HepG2 (cell line): ENCODE measurements around the gene HYOU1. TPM values are rescaled to one million over a fixed set of nuclear protein-coding genes. Genes with fewer than 3 reads are reported as not detected.
"Not testable (repeated sequence)": the region's sequence is repeated elsewhere in the genome, so short reads cannot be mapped to it uniquely, and the experiment has no call there.

ENCODE experiments used
- ATAC-seq: fragments of 200-7000 bp; cut with Tn5 transposase; 3 replicates; pipeline ENCODE4 v1.9.1; 2020; ENCODE audit warnings: mild to moderate bottlenecking, moderate library complexity
- BruUV-seq: library from RNA; stranded (reverse); fragments of 400-500 nt; replicated peaks from 2 replicates; lab custom pipeline; 2021; lab: Mats Ljungman, UMichigan
- CTCF ChIA-PET: fragments of 300-600 bp; formaldehyde crosslinking; extraction: SDS; loops from one replicate; lab custom pipeline; 2021; ENCODE audit warnings: low total read pairs, inconsistent platforms, low intra/inter-chr PET ratio; lab: Yijun Ruan, JAX
- POLR2A ChIA-PET: fragments of 350-600 bp; sonication (Branson Sonifier 250); formaldehyde crosslinking; loops from one replicate; lab custom pipeline; 2020; ENCODE audit warnings: antibody characterized with exemption, inconsistent platforms; lab: Yijun Ruan, JAX
- DNase-seq: peaks from one replicate; pipeline ENCODE4 v3.0.0-alpha.2; 2015; ENCODE audit warnings: low spot score
- FAIRE-seq: peaks from 3 replicates; lab custom pipeline; 2011; peaks lifted over from hg19 to GRCh38; lab: Jason Lieb, UNC
- H2AFZ ChIP-seq: one replicate; pipeline ENCODE4 v1.6.1; 2011; ENCODE audit warnings: low read length, inconsistent platforms
- H3K27ac ChIP-seq: fragments of 300-600 bp; 3 replicates; pipeline ENCODE4 v1.8.0; 2011; ENCODE audit warnings: mixed run types, mild to moderate bottlenecking, mixed read lengths, low read length, inconsistent platforms; ENCODE audit not compliant: insufficient read depth; ENCODE audit errors: extremely low read length
- H3K27me3 ChIP-seq, 2 experiments: fragments of 200-600 bp in 1 of 2; 2 replicates in 1 of 2; 3 replicates in 1 of 2; pipeline versions ENCODE4 v1.6.0 to v1.8.0; 2011; ENCODE audit warnings: low read length in 2 of 2, mild to moderate bottlenecking in 2 of 2, moderate library complexity in 2 of 2, inconsistent platforms in 1 of 2; ENCODE audit not compliant: insufficient read depth in 2 of 2, control insufficient read depth in 1 of 2
- H3K36me3 ChIP-seq, 2 experiments: fragments of 200-600 bp in 1 of 2; replicated peaks in 1 of 2; 2 replicates in 1 of 2; 3 replicates in 1 of 2; pipeline versions ENCODE4 v1.5.1 to v1.8.0; 2011; ENCODE audit warnings: low read length in 2 of 2, inconsistent platforms in 1 of 2; ENCODE audit not compliant: insufficient read depth in 2 of 2, control insufficient read depth in 1 of 2
- H3K4me1 ChIP-seq: 2 replicates; pipeline ENCODE4 v1.5.1; 2012; ENCODE audit warnings: low read length, inconsistent platforms; ENCODE audit not compliant: insufficient read depth
- H3K4me2 ChIP-seq: 2 replicates; pipeline ENCODE4 v1.6.0; 2011; ENCODE audit warnings: low read depth, low read length, inconsistent platforms
- H3K4me3 ChIP-seq, 3 experiments: fragments of 200-600 bp in 1 of 3; sonication (generic), shearing (Covaris generic) in 1 of 3; replicated peaks in 1 of 3; 2 replicates each; pipeline ENCODE4 v1.5.1; 2011 to 2016; ENCODE audit warnings: low read length in 3 of 3, inconsistent platforms in 2 of 3, low read depth in 2 of 3, mild to moderate bottlenecking in 2 of 3, control low read depth in 1 of 3, mixed read lengths in 1 of 3; ENCODE audit not compliant: insufficient read depth in 1 of 3
- H3K79me2 ChIP-seq: one replicate; pipeline ENCODE4 v1.6.1; 2011; ENCODE audit warnings: low read length, inconsistent platforms; ENCODE audit not compliant: insufficient read depth
- H3K9ac ChIP-seq: 2 replicates; pipeline ENCODE4 v1.6.0; 2011; ENCODE audit warnings: mild to moderate bottlenecking, low read depth, low read length, inconsistent platforms; ENCODE audit not compliant: insufficient read depth
- H3K9me3 ChIP-seq: 2 replicates; pipeline ENCODE4 v1.5.1; 2012; ENCODE audit warnings: mild to moderate bottlenecking, low read length
- H4K20me1 ChIP-seq: 2 replicates; pipeline ENCODE4 v1.6.0; 2011; ENCODE audit warnings: inconsistent platforms, mild to moderate bottlenecking, low read length, moderate library complexity; ENCODE audit not compliant: insufficient read depth
- BCL3 ChIP-seq: sonication (generic); formaldehyde crosslinking; IDR thresholded peaks from 2 replicates; pipeline ENCODE4 v1.5.1; 2020; ENCODE audit warnings: mild to moderate bottlenecking, missing genetic modification reagents, moderate library complexity
- EEA1 ChIP-seq: sonication (generic); formaldehyde crosslinking; IDR thresholded peaks from 2 replicates; pipeline ENCODE4 v1.5.1; 2020; ENCODE audit warnings: mild to moderate bottlenecking, missing genetic modification reagents, borderline replicate concordance
- PATZ1 ChIP-seq: sonication (generic); formaldehyde crosslinking; IDR thresholded peaks from 2 replicates; pipeline ENCODE4 v1.4.0; 2020; ENCODE audit warnings: missing genetic modification reagents
- ZKSCAN8 ChIP-seq: IDR thresholded peaks from 2 replicates; pipeline ENCODE4 v1.6.1; 2016; ENCODE audit warnings: borderline replicate concordance, missing genetic modification reagents, missing compliant biosample characterization
- ZNF18 ChIP-seq: sonication (generic); formaldehyde crosslinking; IDR thresholded peaks from 2 replicates; pipeline ENCODE4 v1.8.0; 2022; ENCODE audit warnings: mild to moderate bottlenecking, missing genetic modification reagents; ENCODE audit not compliant: insufficient replicate concordance
- ZNF225 ChIP-seq: sonication (generic); formaldehyde crosslinking; IDR thresholded peaks from 2 replicates; pipeline ENCODE4 v1.4.0; 2020; ENCODE audit warnings: mild to moderate bottlenecking, missing genetic modification reagents
- WGBS: methylation state at CpG from one replicate; pipeline ENCODE4 v1.1.6; 2017; ENCODE audit warnings: low lambda C conversion rate; 5-methylcytosine and 5-hydroxymethylcytosine counted together
- in situ Hi-C: cut with HindIII; loops from 2 replicates; pipeline ENCODE4 v1.10.0; 2017; ENCODE audit warnings: low pct_unique_long_range_greater_than_20kb; ENCODE audit not compliant: extremely low pct_ligation_motif_present
- intact Hi-C: fragments of 100-400 bp; cut with micrococcal nuclease; formaldehyde crosslinking; loops from one replicate; pipeline ENCODE4 v1.10.0; 2022; ENCODE audit not compliant: unreplicated experiment
- polyA plus RNA-seq, 8 experiments: library from polyadenylated mRNA; depleted of rRNA in 3 of 8; stranded (reverse) in 7 of 8; unstranded in 1 of 8; fragments of >200 nt; fragmentation: Illumina TruSeq in 4 of 8; extraction: Trizol in 4 of 8; gene quantifications; 2 replicates each; pipeline versions ENCODE4 v1.2.1 to v1.2.3, GENCODE V29; 2011 to 2016; ENCODE audit warnings: low read depth in 4 of 8, missing spikeins in 1 of 8, mixed read lengths in 1 of 8; ENCODE audit not compliant: insufficient read depth in 1 of 8
- total RNA-seq, 5 experiments: library from RNA; depleted of rRNA; stranded (reverse); fragments of >200 nt; fragmentation: Illumina TruSeq; extraction: Trizol; gene quantifications; 2 replicates each; pipeline ENCODE4 v1.2.3, GENCODE V29; 2016; ENCODE audit warnings: low read depth in 1 of 5
- TF ChIP-seq, protein P1 (sequence below): sonication (generic); formaldehyde crosslinking; IDR thresholded peaks from 2 replicates; pipeline ENCODE4 v1.4.0; 2020; ENCODE audit warnings: missing genetic modification reagents

Gene HYOU1
- total and polyA plus RNA-seq, 2 of the 13 experiments (the other 11 are each of a cell fraction or from before 2014, with no cell fraction given) = 127 to 155 TPM

- in situ Hi-C loops, H3K27me3 ChIP-seq, H3K9me3 ChIP-seq, CTCF ChIA-PET, H2AFZ ChIP-seq, H3K27ac ChIP-seq, DNase-seq, H3K4me2 ChIP-seq, FAIRE-seq, BruUV-seq, H3K9ac ChIP-seq, H4K20me1 ChIP-seq, intact Hi-C loops, H3K4me3 ChIP-seq, ATAC-seq, POLR2A ChIA-PET: not testable (repeated sequence)
- Histone ChIP-seq H3K36me3 (peaks cover 8 to 12% of the 10 kb centered on the region in 2 experiments), H3K4me1 (peaks cover 23% of the 10 kb centered on the region), H3K79me2 (peaks cover 22% of the 10 kb centered on the region)
- WGBS = 88% methylated on average over 4 of the region's 35 CpGs
Measured at GRCh38 chr11:119059128-119059527, 2.1 kb upstream of the HYOU1 start.

DNA sequence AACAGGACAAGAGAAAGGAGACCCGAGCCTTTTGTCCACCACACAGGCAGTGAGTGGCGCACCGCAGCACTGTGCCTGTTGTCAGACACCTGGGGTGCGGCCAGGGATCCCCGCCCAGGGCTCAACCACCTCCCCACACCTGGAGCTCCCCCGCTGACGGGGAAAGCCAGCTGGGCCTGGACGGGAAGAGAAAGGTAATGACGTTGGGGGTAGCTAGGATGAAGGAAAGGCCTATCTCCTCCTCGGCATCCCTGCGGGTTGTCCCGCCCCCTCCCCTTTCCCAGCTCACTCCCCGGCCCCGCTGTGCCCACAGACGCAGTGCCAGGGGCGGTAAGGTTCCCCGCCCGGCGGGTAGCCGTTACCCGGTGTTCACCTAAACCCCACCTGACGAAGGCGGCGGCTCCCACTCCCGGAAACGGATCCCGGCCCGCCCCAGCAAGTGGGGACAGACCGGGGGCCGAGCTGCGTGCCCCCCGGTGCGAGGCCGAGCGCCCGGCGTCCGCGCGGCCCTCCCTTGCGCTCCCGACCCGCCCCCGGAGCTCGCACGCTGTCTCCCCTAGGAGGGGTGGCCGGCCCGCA, 495 bp downstream of the HYOU1 start:
- in situ Hi-C loops = no loop called here
- peak overlapping the region; percentile 88 for H3K4me2 ChIP-seq
- H3K27me3 ChIP-seq = no peaks in the 10 kb centered on the region
- H3K36me3 ChIP-seq = peaks cover 24 to 39% of the 10 kb centered on the region in 2 experiments
- H3K9me3 ChIP-seq = no peaks in the 10 kb centered on the region
- FAIRE-seq (no peak), ATAC-seq (peak; percentile 11), DNase-seq (no peak)
- intact Hi-C loops = loop anchor here (2.0 kb wide), 1 partner anchor 38 kb away; a partner anchor contains a TSS
- 0% methylated on average over 3 of the region's 48 CpGs for WGBS
- BruUV-seq = no TSS peak
- H3K4me3 ChIP-seq = peak overlapping the region; percentile 75 to 87 (median 82)
- no peaks in the 10 kb centered on the region for H4K20me1 ChIP-seq
- ChIA-PET CTCF (no interaction called here), POLR2A (interaction anchor here (0.8 to 2.5 kb wide), 14 partner anchors 10 to 383 kb away, joined by 3 to 14 read pairs (median 4); partner anchors contain the start of genes CENATAC, DPAGT1, HINFP and RPS25)
- peaks cover 23% of the 10 kb centered on the region for H3K4me1 ChIP-seq
- H3K9ac ChIP-seq = peak overlapping the region; percentile 99
- H3K79me2 ChIP-seq = peaks cover 25% of the 10 kb centered on the region
- peak overlapping the region; percentile 88 for H3K27ac ChIP-seq
- no peak overlapping the region for H2AFZ ChIP-seq
- peak; percentile 38; the same call in 1 of the 2 replicates for TF ChIP-seq EEA1
- peak; percentile 27; the same call in 1 of the 2 replicates for TF ChIP-seq PATZ1 (CRISPR knock-in tag)
- TF ChIP-seq BCL3 (CRISPR knock-in tag) = 0 out of 2 replicates have a peak, but pooled peaks have one; percentile 7
- TF ChIP-seq, protein P1, sequence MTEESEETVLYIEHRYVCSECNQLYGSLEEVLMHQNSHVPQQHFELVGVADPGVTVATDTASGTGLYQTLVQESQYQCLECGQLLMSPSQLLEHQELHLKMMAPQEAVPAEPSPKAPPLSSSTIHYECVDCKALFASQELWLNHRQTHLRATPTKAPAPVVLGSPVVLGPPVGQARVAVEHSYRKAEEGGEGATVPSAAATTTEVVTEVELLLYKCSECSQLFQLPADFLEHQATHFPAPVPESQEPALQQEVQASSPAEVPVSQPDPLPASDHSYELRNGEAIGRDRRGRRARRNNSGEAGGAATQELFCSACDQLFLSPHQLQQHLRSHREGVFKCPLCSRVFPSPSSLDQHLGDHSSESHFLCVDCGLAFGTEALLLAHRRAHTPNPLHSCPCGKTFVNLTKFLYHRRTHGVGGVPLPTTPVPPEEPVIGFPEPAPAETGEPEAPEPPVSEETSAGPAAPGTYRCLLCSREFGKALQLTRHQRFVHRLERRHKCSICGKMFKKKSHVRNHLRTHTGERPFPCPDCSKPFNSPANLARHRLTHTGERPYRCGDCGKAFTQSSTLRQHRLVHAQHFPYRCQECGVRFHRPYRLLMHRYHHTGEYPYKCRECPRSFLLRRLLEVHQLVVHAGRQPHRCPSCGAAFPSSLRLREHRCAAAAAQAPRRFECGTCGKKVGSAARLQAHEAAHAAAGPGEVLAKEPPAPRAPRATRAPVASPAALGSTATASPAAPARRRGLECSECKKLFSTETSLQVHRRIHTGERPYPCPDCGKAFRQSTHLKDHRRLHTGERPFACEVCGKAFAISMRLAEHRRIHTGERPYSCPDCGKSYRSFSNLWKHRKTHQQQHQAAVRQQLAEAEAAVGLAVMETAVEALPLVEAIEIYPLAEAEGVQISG (CRISPR knock-in tag) = no peak
- no peak for TF ChIP-seq ZKSCAN8
- peak; percentile 46; the same call in 1 of the 2 replicates for TF ChIP-seq ZNF225 (CRISPR knock-in tag)
- peak; percentile 47 for TF ChIP-seq ZNF18 (CRISPR knock-in tag)
